DOHH2 (cell line): ENCODE measurements around the gene DIDO1.

ENCODE experiments used
- CTCF ChIP-seq: fragments of 200-600 bp; sonication (generic); IDR thresholded peaks from one replicate; pipeline ENCODE4 v1.5.1; 2014; ENCODE audit warnings: antibody characterized with exemption, mild to moderate bottlenecking, low read depth, low read length; ENCODE audit not compliant: poor library complexity, severe bottlenecking
- EZH2phosphoT487 ChIP-seq: fragments of 200-600 bp; sonication (generic); IDR thresholded peaks from 2 replicates; pipeline ENCODE4 v1.6.1; 2017; ENCODE audit warnings: borderline replicate concordance, mild to moderate bottlenecking, antibody characterized with exemption, low read length, moderate library complexity, mixed read lengths

- TF ChIP-seq CTCF: no peak
- no peak for TF ChIP-seq EZH2phosphoT487
Observed at GRCh38 chr20:62966212-62967148, 40.2 kb upstream of the DIDO1 start.
